ENCODE results near the gene RXRA. TPM values are rescaled to one million over a fixed set of nuclear protein-coding genes. Genes with fewer than 3 reads are reported as not detected.

Gene RXRA
- total and polyA plus RNA-seq, 7 donors: 37.7 to 192 (median 139) TPM

DNA sequence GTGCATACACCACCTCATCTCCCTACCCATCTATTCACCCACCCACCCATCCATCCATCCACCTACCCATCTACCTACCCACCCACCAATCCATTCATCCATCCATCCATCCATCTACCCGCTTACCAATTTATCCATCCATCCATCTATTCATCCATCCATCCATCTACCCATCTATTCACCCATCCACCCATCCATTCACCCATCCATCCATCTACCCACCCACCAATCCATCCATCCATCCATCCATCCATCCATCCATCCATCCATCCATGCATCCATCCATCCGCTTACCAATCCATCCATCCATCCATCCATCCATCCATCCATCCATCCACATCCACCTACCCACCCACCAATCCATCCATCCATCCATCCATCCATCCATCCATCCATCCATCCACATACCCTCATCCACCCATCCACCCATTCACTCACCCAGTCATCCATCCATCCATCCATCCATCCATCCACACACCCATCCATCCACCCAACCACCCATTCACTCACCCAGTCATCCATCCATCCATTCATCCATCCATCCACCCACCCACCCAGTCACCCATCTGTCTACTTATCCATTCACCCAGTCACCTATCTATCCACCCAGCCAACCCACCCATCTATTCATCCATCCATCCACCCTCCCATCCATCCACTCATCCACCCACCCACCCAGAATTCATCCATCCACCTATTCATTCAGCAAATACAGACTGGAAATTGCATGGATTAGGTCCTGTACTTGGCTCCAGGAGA is 125.6 kb downstream of the RXRA start:
- WGBS, 3 donors: 87 to 100% (median 95%) methylated on average over 2 of the region's 2 CpGs
- DNase-seq: no peak
- peaks cover 15% of the 10 kb centered on the region for H3K4me1 ChIP-seq
- intact Hi-C loops (cut with DNase I): loop anchor here (5.0 to 10.0 kb wide), 2 partner anchors 193 to 285 kb away; partner anchors contain the start of gene COL5A1 (in 1 of the 2)
- TF ChIP-seq, protein P1, sequence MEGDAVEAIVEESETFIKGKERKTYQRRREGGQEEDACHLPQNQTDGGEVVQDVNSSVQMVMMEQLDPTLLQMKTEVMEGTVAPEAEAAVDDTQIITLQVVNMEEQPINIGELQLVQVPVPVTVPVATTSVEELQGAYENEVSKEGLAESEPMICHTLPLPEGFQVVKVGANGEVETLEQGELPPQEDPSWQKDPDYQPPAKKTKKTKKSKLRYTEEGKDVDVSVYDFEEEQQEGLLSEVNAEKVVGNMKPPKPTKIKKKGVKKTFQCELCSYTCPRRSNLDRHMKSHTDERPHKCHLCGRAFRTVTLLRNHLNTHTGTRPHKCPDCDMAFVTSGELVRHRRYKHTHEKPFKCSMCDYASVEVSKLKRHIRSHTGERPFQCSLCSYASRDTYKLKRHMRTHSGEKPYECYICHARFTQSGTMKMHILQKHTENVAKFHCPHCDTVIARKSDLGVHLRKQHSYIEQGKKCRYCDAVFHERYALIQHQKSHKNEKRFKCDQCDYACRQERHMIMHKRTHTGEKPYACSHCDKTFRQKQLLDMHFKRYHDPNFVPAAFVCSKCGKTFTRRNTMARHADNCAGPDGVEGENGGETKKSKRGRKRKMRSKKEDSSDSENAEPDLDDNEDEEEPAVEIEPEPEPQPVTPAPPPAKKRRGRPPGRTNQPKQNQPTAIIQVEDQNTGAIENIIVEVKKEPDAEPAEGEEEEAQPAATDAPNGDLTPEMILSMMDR (IDR thresholded peaks at IDR 0.05): no peak
- no peaks in the 10 kb centered on the region for H3K36me3 ChIP-seq (ENCODE audit: insufficient read depth in 1 of 2, low read depth in 1 of 2)
- H3K27me3 ChIP-seq (ENCODE audit: insufficient read depth in 3 of 3, low read length in 2 of 3): no peaks in the 10 kb centered on the region
- no peak overlapping the region for H3K4me3 ChIP-seq
- no peak overlapping the region for H3K27ac ChIP-seq
- no peaks in the 10 kb centered on the region for H3K9me3 ChIP-seq
- ATAC-seq: no peak

DNA sequence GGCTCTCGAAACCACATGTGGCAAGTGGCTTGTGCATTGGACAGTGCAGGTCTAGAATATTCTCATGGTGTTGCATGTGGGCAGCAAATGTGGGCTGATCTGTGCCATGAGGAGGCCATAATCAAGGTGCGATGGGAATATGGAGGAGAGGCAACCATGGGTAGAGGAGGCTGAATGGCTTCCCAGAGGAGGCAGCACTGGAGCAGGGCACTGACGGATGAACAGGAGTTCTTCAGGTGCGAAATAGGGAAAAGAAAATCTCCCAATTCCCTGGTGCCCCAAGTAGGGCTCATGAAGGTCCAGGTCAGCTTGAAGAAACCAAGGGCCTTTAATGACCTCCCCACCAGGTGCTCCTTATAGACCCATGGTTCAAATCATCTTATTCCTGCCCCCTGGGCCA is 126.5 kb downstream of the RXRA start:
- DNase-seq: no peak
- no peak overlapping the region for H3K27ac ChIP-seq
- H3K9me3 ChIP-seq: no peaks in the 10 kb centered on the region
- TF ChIP-seq, protein P1 (IDR thresholded peaks at IDR 0.05): no peak
- H3K36me3 ChIP-seq (ENCODE audit: insufficient read depth in 1 of 2, low read depth in 1 of 2): no peaks in the 10 kb centered on the region
- peaks cover 16% of the 10 kb centered on the region for H3K4me1 ChIP-seq
- H3K27me3 ChIP-seq (ENCODE audit: insufficient read depth in 3 of 3, low read length in 2 of 3): no peaks in the 10 kb centered on the region
- WGBS, 3 donors: 97 to 99% (median 99%) methylated on average over 4 of the region's 4 CpGs
- H3K4me3 ChIP-seq: no peak overlapping the region
- ATAC-seq: no peak
- intact Hi-C loops (cut with DNase I): loop anchor here (5.0 to 10.0 kb wide), 2 partner anchors 192 to 285 kb away; partner anchors contain the start of gene COL5A1 (in 1 of the 2)

DNA sequence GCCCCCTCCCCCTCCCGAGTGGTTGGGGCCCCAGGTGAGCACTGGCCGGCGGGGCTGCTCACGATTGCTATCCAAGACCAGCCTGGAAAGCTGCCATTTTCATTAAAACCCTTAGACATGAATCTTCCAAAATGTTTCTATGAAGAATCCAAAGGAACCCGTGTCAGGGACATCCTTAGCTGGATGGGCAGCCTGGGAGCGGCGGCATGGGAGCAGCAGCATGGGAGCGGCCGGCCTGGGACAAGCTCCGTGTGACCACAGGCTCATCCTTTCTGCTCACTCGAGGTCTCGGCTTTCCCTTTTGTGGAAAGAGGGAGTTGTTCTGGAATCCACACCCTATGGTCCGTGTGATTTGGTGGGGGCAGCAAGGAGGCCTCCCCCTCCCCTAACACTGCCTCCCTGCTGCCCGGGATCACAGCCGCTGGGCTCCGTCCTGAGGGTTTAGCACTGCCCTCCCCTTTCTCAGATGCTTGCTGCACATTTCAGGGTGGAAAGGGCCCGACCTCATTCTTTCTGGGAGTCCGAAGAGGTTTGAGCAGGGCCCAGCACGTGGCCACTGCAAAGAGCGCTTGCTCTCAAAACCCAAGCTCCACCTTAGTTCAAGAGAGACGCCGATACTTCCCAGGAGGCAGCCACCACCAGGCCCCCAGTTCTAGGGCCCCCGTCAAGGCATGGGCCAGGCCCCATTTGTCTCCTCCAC is 127.7 kb downstream of the RXRA start:
- H3K4me1 ChIP-seq: peaks cover 16% of the 10 kb centered on the region
- H3K27me3 ChIP-seq (ENCODE audit: insufficient read depth in 3 of 3, low read length in 2 of 3): no peaks in the 10 kb centered on the region
- peak overlapping the region; percentile 16 for H3K27ac ChIP-seq
- H3K9me3 ChIP-seq: no peaks in the 10 kb centered on the region
- no peak overlapping the region for H3K4me3 ChIP-seq
- TF ChIP-seq, protein P1 (IDR thresholded peaks at IDR 0.05): no peak
- ATAC-seq (no peak), DNase-seq (no peak)
- intact Hi-C loops (cut with DNase I): loop anchor here (5.0 to 10.0 kb wide), 2 partner anchors 191 to 283 kb away; partner anchors contain the start of gene COL5A1 (in 1 of the 2)
- H3K36me3 ChIP-seq (ENCODE audit: insufficient read depth in 1 of 2, low read depth in 1 of 2): no peaks in the 10 kb centered on the region
- WGBS, 3 donors: 86 to 91% (median 89%) methylated on average over 23 of the region's 23 CpGs

DNA sequence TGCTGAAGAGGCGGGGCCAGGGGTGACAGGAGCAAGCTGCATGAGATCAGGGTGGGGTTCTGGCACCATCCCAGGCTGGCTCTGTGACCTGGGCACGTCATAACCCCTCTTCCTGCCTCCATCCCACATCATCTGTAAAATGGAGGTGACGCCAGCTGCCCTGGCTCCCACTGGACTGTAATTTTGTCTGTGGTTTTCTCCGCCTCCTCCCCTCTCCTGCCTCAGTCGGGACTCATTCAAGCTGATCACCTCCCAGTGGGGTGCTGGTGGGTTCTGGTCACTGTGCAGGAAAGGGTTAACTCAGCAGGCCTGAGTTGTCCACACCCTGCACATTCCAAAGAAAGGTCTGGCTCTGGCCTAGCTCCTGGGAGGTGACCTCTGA is 128.2 kb downstream of the RXRA start:
- Histone ChIP-seq H3K4me3 (no peak overlapping the region), H3K36me3 (ENCODE audit: insufficient read depth in 1 of 2, low read depth in 1 of 2) (no peaks in the 10 kb centered on the region), H3K27me3 (ENCODE audit: insufficient read depth in 3 of 3, low read length in 2 of 3) (no peaks in the 10 kb centered on the region), H3K9me3 (no peaks in the 10 kb centered on the region), H3K27ac (peak overlapping the region; percentile 16), H3K4me1 (peaks cover 16% of the 10 kb centered on the region)
- DNase-seq (no peak), ATAC-seq (no peak)
- intact Hi-C loops (cut with DNase I): loop anchor here (5.0 to 10.0 kb wide), 2 partner anchors 190 to 283 kb away; partner anchors contain the start of gene COL5A1 (in 1 of the 2)
- WGBS, 3 donors: 87 to 92% (median 90%) methylated on average over 5 of the region's 5 CpGs
- TF ChIP-seq, protein P1 (IDR thresholded peaks at IDR 0.05): no peak

Measured in psoas muscle (tissue), 8 donors.